ENCODE measurements around the gene CYTH3.

GRCh38 chr7:6172224-6172909, 100.1 kb downstream of the CYTH3 start:
- TF ChIP-seq TEAD4 (IDR thresholded peaks at IDR 0.05) (no peak), REST (IDR thresholded peaks at IDR 0.05; ENCODE audit: low read depth) (no peak), ZBTB7A (IDR thresholded peaks at IDR 0.05; ENCODE audit: low read depth) (no peak), RAD21 (IDR thresholded peaks at IDR 0.05; ENCODE audit: low read depth) (no peak), EP300 (IDR thresholded peaks at IDR 0.05; ENCODE audit: borderline replicate concordance) (no peak), TAF1 (IDR thresholded peaks at IDR 0.05; ENCODE audit: low read depth) (no peak)

Measured in Ishikawa (cell line).